Thymus (tissue), 11 donors: ENCODE data around the gene UGT1A4. TPM values are rescaled to one million over a fixed set of nuclear protein-coding genes. Genes with fewer than 3 reads are reported as not detected.
"Not testable (repeated sequence)": the region's sequence is repeated elsewhere in the genome, so short reads cannot be mapped to it uniquely, and the experiment has no call there.

ENCODE experiments used
- DNase-seq, 9 donors: peaks; one replicate each; pipeline ENCODE4 v3.0.0-alpha.2; 2013; ENCODE audit warnings: low spot score in 9 of 9, low read depth in 6 of 9, missing footprints in 1 of 9
- H3K27ac ChIP-seq, 2 donors: one replicate each; pipeline ENCODE4 v1.5.1; 2013; ENCODE audit warnings: control low read depth in 1 of 2, low read depth in 1 of 2, low read length in 1 of 2, mild to moderate bottlenecking in 1 of 2, moderate library complexity in 1 of 2
- H3K27me3 ChIP-seq, 2 donors: one replicate each; pipeline ENCODE4 v1.5.1; 2013; ENCODE audit warnings: low read length in 1 of 2; ENCODE audit not compliant: control insufficient read depth in 2 of 2, insufficient read depth in 1 of 2
- H3K36me3 ChIP-seq, 2 donors: one replicate each; pipeline ENCODE4 v1.5.1; 2013; ENCODE audit warnings: low read length in 1 of 2, mild to moderate bottlenecking in 1 of 2, moderate library complexity in 1 of 2; ENCODE audit not compliant: control insufficient read depth in 2 of 2, insufficient read depth in 2 of 2
- H3K4me1 ChIP-seq, 2 donors: one replicate each; pipeline ENCODE4 v1.5.1; 2013; ENCODE audit warnings: low read length in 2 of 2; ENCODE audit not compliant: control insufficient read depth in 2 of 2, insufficient read depth in 2 of 2
- H3K4me3 ChIP-seq, 2 donors: one replicate each; pipeline ENCODE4 v1.5.1; 2013; ENCODE audit warnings: low read length in 2 of 2, control low read depth in 1 of 2, mild to moderate bottlenecking in 1 of 2
- H3K9me3 ChIP-seq, 2 donors: one replicate each; pipeline ENCODE4 v1.5.1; 2013; ENCODE audit warnings: low read length in 1 of 2, mild to moderate bottlenecking in 1 of 2; ENCODE audit not compliant: control insufficient read depth in 2 of 2, insufficient read depth in 1 of 2
- WGBS: extraction: QIAGEN DNeasy Blood & Tissue Kit; methylation state at CpG from one replicate; pipeline ENCODE4 v1.1.7; 2013; 5-methylcytosine and 5-hydroxymethylcytosine counted together
- polyA plus RNA-seq: library from polyadenylated mRNA; stranded (reverse); fragments of 200-250 nt; gene quantifications from one replicate; pipeline ENCODE4 v1.2.3, GENCODE V29; 2013
- total RNA-seq: library from RNA; stranded (reverse); fragments of 120-200 nt; gene quantifications from one replicate; pipeline ENCODE4 v1.2.4, GENCODE V29; 2013
- donor health status: healthy.

The UGT1A4 gene
- total and polyA plus RNA-seq, 2 donors, result 0.09 to 0.34 TPM

DNA sequence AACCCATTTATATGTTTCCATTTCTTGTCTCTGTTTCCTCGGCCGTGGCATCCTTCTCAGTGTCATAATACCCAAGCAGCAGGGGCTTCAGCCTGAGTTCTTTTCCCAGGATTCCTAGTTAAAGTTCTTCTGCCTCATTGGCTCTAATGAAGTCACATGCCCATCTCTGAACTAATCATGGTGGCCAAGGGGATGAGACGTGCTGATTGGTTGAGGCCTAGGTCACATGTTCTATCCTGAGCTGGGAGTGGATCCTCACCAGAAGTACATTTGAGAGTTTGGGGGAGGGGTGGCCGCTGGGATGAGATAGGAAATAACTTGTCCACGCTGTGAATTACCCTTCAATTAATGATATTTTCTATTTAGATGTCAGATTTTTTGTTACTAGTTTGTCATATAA, 9.6 kb upstream of the UGT1A4 start:
- no peak for DNase-seq
- peaks cover 0 to 22% of the 10 kb centered on the region in 2 donors for H3K4me1 ChIP-seq

DNA sequence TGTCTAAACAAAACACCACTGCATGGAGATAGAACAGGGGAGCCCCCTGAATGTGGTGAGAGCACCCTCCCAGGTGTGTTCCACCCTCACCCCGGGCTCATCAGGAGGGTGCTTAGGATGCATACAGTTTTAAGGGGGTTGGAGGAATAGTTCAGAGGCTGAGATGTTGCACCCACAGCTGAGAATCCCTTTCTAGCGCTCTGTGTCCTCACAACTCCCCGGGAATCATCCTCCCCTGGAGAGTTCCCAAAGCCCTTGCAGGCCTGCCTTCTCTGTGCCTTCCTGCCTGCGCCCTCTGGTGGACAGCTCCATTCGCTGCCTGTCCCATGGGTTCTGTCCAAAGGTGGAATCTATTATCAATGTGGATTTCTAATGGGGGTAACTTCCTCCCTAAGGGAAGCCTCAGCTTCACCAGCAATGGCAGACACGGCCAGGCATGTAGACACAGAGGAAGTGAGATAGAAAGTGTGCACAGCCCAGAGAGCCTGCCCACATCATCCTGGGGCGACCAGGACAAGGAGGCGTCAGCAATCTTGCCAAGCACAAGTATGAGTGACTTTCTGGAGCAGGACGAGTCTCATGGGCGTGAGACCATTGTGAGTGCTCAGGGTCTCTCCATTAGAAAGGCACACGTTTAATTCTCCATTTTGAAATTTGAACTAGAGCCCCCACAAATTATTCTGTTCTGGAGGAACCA, 7.1 kb upstream of the UGT1A4 start:
- H3K9me3 ChIP-seq, result no peaks in the 10 kb centered on the region
- no peak overlapping the region for H3K27ac ChIP-seq
- H3K36me3 ChIP-seq, result no peaks in the 10 kb centered on the region
- no peak overlapping the region for H3K4me3 ChIP-seq
- H3K4me1 ChIP-seq, result peaks cover 0 to 22% of the 10 kb centered on the region in 2 donors
- no peaks in the 10 kb centered on the region for H3K27me3 ChIP-seq
- 46% methylated on average over 11 of the region's 11 CpGs for WGBS
- peak in 8 of 9 donors; percentile 29 to 74 (median 55) for DNase-seq

More for the DNA sequence above, 9.6 kb upstream of the UGT1A4 start:
- Histone ChIP-seq H3K36me3 (no peaks in the 10 kb centered on the region), H3K27ac (no peak overlapping the region), H3K9me3 (no peaks in the 10 kb centered on the region), H3K4me3 (no peak overlapping the region), H3K27me3 (no peaks in the 10 kb centered on the region)
- 96% methylated on average over 5 of the region's 5 CpGs for WGBS

GRCh38 chr2:233712611-233713261, 5.8 kb upstream of the UGT1A4 start, which contains the start of gene UGT1A5:
Gene UGT1A5, plus strand, starts transcription at chr2:233712907. Its CDS starts 85 bp downstream, at chr2:233712992.
- 87% methylated on average over 14 of the region's 14 CpGs for WGBS
- H3K4me3 ChIP-seq, result no peak within 1 kb of the TSS
- H3K4me1 ChIP-seq, result peaks cover 0 to 22% of the 10 kb centered on the region in 2 donors
- no peaks in the 10 kb centered on the region for H3K36me3 ChIP-seq
- peak in 1 of 9 donors; percentile 9 for DNase-seq
- H3K9me3 ChIP-seq, result no peaks in the 10 kb centered on the region
- peaks cover 0 to 2% of the 10 kb centered on the region in 2 donors for H3K27me3 ChIP-seq
- no peak within 1 kb of the TSS for H3K27ac ChIP-seq

- Histone ChIP-seq H3K4me3 (no peak overlapping the region), H3K36me3 (no peaks in the 10 kb centered on the region), H3K9me3 (no peaks in the 10 kb centered on the region), H3K27me3 (peaks cover 0 to 2% of the 10 kb centered on the region in 2 donors), H3K27ac (no peak overlapping the region), H3K4me1 (peaks cover 0 to 22% of the 10 kb centered on the region in 2 donors)
- peak in 6 of 9 donors; percentile 6 to 58 (median 32) for DNase-seq
- WGBS, result 38% methylated on average over 7 of the region's 7 CpGs
Measured at GRCh38 chr2:233713262-233713615, 5.3 kb upstream of the UGT1A4 start.

GRCh38 chr2:233714121-233714520, 4.4 kb upstream of the UGT1A4 start:
- Histone ChIP-seq H3K9me3 (no peaks in the 10 kb centered on the region), H3K27me3 (peaks cover 0 to 2% of the 10 kb centered on the region in 2 donors), H3K36me3 (no peaks in the 10 kb centered on the region), H3K27ac (no peak overlapping the region), H3K4me1 (peaks cover 0 to 22% of the 10 kb centered on the region in 2 donors), H3K4me3 (no peak overlapping the region)
- WGBS, result 69% methylated on average over 2 of the region's 2 CpGs
- no peak for DNase-seq

GRCh38 chr2:233728723-233729301, 10.3 kb downstream of the UGT1A4 start, which contains the start of gene UGT1A3:
Gene UGT1A3, plus strand, starts transcription at chr2:233729042. Its CDS starts 85 bp downstream, at chr2:233729127.
- Histone ChIP-seq H3K9me3 (no peaks in the 10 kb centered on the region), H3K27ac (no peak within 1 kb of the TSS), H3K4me1 (no peaks in the 10 kb centered on the region), H3K4me3 (no peak within 1 kb of the TSS), H3K27me3 (no peaks in the 10 kb centered on the region), H3K36me3 (no peaks in the 10 kb centered on the region)
- WGBS, result 90% methylated on average over 8 of the region's 8 CpGs
- DNase-seq, result no peak

DNA sequence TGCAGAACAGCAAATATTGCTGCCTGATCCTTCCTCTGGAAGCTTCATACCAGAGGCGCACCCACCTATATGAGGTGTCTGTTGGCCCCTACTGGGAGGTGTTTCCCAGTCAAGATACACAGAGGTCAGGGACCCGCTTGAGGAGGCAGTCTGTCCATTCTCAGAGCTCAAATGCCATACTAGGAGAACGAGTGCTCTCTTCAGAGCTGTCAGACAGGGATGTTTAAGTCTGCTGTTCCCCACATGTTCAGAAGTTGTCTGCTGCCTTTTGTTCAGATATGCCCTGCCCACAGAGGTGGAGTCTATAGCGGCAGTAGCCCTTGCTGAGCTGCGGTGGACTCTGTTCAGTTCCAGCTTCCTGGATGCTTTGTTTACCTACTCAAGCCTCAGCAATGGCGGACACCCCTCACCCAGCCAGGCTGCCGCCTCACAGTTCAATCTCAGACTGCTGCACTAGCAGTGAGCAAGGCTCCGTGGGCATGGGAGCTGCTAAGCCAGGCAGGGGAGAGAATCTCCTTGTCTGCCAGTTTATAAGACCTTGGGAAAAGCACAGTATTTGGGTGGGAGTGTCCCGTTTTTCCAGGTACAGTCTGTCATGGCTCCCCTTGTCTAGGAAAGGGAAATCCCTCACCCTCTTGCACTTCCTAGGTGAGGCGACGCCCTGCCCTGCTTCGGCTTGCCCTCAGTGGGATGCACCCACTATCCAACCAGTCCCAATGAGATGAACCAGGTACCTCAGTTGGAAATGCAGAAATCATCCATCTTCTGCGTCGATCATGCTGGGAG, 18.5 kb downstream of the UGT1A4 start:
- not testable (repeated sequence) for H3K4me3 ChIP-seq, H3K27ac ChIP-seq, DNase-seq, H3K4me1 ChIP-seq, H3K27me3 ChIP-seq, H3K36me3 ChIP-seq, H3K9me3 ChIP-seq
- WGBS, result 92% methylated on average over 14 of the region's 14 CpGs

DNA sequence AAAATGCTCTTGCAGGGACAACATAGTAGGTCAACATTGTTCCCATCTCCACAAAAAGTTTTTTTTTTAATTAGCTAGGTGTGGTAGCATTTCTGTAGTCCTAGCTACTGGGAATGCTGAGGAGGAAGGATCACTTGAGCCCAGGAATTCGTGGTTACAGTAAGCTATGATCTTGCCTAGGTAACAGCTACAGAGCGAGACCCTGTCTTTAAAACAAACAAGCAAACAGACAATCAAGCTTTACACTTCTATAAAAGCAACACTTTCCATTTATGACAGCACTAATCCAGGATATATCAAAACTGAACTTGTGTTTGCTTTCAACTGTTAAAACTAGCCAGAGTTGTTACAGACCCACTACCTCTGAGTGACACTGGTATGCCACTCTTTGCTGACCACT, 22.3 kb downstream of the UGT1A4 start:
- WGBS, result 81% methylated on average over 2 of the region's 2 CpGs
- Histone ChIP-seq H3K9me3 (no peaks in the 10 kb centered on the region), H3K36me3 (no peaks in the 10 kb centered on the region), H3K4me3 (no peak overlapping the region), H3K27ac (no peak overlapping the region), H3K4me1 (no peaks in the 10 kb centered on the region), H3K27me3 (peaks cover 0 to 2% of the 10 kb centered on the region in 2 donors)
- no peak for DNase-seq
